DMS114 treated with DMSO at 0.1 percent for 48 hours (cell line): ENCODE measurements around the gene CXCL10.
"Not testable (repeated sequence)": the region's sequence is repeated elsewhere in the genome, so short reads cannot be mapped to it uniquely, and the experiment has no call there.

Experiments used
- DNase-seq: peaks from one replicate; lab custom pipeline; 2025; ENCODE audit not compliant: unreplicated experiment; lab: John Stamatoyannopoulos, UW

CXCL10 gene

DNA sequence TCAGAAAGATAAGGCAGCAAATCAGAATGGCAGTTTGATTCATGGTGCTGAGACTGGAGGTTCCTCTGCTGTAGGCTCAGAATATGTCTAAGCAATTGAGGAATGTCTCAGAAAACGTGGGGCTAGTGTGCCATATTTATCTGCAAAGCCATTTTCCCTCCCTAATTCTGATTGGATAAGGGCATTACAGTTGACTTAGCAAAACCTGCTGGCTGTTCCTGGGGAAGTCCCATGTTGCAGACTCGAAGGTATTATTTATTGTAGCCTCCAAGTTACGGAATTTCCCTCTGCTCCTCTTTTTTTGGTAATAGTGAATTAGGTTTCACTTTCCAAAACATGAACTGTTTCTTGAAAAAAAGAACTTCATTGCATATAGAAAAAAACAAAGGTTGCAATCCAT is at the start of gene CXCL10:
Gene CXCL10, minus strand, starts transcription at position 109 of the 400 bp plus-strand sequence. Its CDS starts 66 bp downstream, at position 43.
- DNase-seq: no peak

DNA sequence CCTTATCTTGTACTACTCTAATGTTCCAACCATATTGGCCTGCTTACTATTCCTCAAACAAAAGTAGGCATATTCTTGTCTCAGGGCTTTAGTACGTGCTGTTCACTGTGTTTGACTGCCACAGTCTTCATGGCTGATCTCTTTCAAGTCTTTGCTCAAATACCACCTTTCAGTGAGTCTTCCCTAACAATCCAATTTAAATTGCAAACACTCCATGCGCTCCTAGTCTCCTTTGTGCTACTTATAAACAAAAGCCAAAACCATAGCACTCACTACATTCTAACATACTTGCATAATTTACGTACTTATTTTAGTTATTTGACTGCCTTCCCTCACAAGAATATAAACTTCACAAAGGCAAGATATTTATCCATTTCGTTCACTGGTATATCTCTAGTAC is 49.5 kb upstream of the CXCL10 start:
- no peak for DNase-seq

DNA sequence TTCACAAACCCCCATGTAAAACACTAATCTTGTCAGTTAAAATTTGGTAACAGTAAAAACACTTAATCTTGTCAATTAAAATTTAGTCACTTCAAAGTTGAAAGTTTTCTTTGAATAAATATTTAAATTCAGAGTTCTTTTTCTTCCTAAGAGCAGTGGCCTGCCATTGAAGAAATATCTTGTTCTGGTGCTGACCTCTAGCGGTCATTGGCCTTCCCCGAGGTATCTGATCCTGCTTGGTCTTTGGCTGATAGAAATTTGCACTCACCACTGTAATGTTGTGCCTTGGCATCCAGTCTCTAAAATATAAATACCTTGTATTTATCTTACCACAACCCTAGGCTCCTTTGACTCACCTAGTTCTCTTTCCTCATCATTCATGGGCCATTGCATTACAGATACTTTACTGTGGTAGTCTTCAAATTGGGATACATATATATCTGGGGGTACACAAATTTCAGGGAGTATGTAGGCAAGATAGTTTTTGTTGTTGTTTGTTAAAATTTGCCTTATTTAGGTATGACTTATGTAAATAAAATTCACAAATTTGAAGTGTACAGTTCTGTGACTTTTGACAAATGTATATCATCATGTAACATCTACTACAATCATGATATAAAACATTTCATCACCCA is 44.5 kb upstream of the CXCL10 start:
- peak; percentile 31 for DNase-seq

DNA sequence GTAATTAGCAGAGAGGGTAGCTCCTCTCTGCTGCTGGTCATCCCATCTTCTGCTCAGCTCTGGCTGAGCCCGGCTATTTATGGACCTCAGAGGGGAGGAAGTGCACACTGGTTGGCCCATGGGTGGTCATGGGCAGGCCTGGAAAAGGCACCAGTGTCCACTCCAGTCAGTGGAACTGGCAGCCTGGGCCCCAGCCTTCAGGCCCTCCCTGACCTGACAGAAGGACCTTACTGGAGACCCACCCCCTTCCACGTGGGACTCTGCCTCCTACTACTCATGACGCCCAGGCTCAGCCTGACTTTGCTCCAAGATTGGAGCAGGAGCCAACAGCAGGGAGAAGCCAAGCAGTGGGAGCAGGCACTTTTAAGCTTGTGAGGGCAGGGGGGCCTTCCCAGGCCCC is 43.2 kb upstream of the CXCL10 start:
- no peak for DNase-seq

DNA sequence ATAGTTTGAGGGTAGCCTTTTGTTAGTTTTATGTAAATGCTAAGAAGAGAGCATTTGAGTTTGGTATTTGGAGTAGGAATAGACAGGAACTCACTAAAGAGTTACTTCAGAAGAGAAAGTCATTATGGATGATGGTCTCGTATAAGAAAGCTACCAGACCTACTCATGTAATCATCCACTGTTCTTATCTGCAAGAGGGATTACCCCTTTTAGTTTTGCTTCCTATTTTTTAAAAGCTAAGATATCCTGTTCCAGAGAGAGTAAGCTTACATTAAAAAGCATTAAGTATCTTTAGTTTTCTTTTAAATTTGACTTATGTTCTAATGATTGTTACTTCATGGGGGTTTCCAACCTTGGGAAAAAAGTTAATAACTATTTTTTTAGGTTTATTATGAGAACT is 38.7 kb upstream of the CXCL10 start:
- DNase-seq: no peak

DNA sequence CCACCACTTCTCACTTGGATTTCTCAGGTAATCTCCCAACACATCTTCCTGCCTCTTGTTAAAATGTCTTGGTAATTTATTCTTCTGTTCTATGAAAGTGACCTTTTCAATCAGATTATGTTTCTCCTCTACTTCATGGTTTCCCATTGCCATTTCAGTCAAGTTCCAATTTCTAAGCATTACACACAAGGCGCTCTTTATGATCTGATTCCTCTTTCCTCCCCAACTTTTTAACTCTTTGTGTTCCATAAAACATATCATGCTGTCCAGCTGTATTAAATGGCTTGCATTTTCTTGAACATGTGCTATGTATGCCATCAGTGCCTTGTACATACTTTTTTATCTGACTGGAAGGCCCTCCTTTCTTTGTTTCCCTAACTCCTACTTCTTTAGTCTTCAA is 38.1 kb upstream of the CXCL10 start:
- DNase-seq: no peak

DNA sequence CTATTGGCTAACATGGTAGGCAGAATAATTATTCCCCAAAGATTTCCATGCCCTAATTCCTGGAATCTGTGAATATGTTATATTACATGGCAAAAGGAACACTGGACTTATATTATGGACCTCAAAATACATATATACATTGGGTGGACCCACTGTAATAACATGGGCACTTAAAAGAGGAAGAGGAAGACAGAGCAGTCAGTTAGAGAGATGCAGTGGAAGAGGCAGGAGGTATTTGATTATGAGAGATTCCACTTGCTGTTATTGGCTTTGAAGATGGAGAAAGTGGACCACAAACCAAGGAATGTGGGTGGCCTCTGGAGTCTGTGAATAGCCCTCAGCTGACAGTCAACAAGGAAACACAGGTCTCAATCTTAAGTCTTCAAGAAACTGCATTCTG is 37.2 kb upstream of the CXCL10 start:
- DNase-seq: no peak

DNA sequence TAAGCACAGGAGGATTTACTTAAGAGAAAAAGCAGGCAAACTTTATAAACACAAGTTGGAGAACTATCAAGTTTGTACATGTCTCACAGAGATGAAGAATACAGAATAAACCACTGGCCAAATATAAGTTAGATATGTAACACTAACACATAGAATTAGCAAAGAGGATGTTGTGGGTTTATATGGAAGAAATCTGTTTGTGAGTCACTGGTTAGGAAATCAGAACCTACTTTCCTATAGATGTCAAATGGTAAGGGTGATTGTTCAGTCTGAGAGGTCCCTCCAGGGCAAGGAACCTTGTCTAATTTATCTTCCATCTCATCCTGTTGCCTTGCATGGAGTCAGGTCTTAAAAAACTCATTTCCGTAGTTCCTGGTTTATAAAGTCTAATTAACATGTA is 36.5 kb upstream of the CXCL10 start:
- DNase-seq: no peak

DNA sequence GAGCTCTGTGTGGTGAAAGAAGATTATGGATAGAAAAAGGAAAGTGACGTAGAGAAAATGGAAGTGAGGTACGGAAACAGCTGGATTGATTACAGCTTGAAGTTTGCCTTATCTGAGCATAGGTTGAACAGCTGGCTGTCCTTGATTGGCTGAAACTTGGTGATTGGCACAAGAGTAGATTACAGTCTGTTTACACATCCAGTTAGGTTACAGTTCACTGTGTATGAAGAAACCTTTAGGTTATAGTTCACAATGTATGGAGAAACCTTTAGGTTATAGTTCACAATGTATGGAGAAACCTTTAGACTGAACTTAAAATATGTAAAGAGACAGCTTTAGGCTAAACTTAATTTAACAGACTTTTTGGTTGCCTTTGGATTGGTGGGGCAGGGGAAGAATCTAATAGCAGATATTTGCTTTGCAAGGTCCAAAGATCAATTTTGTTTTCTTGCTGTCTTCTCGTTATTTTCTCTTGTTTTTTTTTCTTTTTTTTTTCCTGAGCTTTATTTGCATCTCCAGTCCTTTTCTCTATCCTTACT is 35.7 kb upstream of the CXCL10 start:
- no peak for DNase-seq

DNA sequence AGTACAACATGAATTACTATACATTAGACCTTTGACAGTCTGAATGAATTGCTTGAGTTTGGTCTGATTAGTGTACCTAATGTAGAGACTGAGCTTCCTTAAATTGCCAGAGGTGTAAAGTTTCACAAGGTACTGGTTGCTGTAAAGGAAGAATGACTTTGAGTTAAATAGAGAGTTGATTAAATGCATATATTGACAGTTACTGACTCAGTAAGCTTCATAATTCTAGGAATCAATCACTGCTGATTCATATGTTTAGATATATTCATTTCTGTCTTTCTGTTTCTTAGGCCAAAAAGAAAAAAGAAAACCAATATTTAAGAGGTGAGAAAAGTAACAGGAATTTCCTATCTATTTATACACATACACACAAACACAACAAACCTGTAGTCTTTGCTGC is 35.0 kb upstream of the CXCL10 start:
- DNase-seq: no peak

DNA sequence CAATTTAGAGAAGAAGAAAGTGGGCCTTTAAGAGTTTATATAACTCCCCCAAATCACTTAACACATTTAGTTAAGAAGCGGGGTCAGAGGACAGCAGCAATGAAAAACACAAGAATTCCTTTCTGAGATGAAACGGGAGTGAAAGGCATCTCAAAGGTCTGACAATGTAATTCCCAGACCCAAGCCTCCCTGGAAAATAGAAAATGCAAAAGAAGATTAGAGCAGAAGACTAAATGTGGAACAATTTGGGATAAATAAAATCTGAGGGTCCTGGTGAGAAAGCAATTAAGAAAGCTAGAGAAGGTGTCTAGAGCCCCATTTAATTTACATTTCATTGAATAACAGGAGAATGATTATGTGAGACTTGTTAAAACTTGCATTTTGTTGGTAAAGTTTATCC is 32.1 kb upstream of the CXCL10 start:
- DNase-seq: no peak

DNA sequence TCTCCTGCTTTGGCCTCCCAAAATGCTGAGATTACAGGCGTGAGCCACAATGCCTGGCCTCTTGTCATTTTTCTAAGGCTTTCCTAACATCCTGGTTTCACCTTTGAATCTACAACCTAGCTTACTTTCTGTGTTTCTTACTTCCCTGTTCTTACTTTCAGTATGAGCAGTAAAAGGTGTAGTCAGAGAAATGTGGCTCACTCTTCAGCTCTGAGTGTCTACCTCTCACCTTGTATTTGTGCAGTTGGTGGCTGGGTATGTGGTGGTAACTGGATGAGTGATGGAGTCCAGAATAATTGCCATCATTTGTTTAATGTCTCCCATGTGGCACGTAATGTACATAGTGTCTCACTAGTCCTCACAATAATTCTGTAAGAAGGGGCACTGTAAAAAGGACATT is 31.7 kb upstream of the CXCL10 start:
- DNase-seq: no peak

DNA sequence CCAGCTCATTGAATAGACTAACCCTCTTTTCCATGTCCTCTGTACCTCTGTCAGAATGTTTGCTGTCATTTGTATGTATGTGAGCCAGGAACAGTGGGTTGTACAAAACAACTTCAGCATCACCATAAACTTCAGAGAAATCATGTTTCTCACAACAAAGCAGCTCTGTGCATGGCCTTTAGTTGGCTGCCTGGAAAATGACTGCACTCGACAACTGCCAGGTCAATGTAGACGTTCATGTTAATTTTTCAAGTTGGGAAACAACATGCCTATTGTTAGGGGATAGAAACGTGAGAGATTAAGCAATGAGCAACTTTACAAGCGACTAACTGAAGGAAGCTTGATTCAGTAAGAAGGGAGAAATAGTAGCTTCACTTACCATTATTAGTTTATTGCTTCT is 30.4 kb upstream of the CXCL10 start:
- no peak for DNase-seq

DNA sequence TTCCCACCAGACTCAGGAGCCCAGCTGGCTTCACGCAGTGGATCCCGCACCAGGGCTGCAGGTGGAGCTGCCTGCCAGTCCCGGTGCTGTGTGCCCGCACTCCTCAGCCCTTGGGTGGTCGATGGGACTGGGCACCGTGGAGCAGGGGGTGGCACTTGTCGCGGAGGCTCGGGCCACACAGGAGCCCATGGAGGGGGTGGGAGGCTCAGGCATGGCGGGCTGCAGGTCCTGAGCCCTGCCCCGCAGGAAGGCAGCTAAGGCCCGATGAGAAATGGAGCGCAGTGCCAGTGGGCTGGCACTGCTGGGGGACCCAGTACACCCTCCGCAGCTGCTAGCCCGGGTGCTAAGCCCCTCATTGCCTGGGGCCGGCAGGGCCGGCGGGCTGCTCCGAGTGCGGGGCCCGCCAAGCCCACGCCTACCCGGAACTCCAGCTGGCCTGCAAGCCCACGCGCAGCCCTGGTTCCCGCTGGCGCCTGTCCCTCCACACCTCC is 27.3 kb upstream of the CXCL10 start:
- DNase-seq: not testable (repeated sequence)

DNA sequence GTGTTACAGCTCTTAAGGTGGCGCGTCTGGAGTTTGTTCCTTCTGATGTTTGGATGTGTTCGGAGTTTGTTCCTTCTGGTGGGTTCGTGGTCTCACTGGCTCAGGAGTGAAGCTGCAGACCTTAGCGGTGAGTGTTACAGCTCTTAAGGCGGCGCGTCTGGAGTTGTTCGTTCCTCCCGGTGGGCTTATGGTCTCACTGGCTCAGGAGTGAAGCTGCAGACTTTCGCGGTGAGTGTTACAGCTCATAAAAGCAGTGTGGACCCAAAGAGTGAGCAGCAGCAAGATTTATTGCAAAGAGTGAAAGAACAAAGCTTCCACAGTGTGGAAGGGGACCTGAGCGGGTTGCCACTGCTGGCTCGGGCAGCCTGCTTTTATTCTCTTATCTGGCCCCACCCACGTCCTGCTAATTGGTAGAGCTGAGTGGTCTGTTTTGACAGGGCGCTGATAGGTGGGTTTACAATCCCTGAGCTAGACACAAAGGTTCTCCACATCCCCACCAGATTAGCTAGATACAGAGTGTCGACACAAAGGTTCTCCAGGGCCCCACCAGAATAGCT is 26.6 kb upstream of the CXCL10 start:
- not testable (repeated sequence) for DNase-seq

DNA sequence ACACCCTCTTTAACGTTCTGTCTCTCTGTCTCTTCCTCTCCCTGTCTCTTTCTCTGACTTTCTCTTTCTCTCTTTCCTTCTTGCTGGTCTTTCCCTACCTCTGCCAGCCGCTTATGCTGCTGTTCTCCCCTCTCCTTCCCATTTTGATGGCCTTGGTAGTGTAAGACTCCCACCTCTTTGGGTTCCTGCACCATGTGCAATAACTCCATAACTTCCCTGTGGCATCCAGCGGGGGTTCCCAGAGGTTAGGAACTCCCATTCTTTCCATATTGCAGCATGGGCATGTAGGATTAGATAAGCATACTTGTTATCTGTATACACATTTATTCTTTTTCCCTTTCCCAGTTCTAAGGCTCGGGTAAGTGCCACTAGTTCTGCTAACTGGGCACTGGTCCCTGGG is 21.4 kb upstream of the CXCL10 start:
- not testable (repeated sequence) for DNase-seq

DNA sequence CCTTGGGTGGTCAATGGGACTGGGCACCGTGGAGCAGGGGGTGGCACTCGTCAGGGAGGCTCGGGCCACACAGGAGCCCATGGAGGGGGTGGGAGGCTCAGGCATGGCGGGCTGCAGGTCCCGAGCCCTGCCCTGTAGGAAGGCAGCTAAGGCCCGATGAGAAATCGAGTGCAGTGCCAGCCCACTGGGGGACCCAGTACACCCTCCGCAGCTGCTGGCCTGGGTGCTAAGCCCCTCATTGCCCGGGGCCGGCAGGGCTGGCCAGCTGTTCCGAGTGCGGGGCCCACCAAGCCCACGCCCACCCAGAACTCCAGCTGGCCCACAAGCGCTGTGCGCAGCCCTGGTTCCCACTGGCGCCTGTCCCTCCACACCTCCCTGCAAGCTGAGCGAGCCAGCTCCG is 20.0 kb upstream of the CXCL10 start:
- DNase-seq: not testable (repeated sequence)

DNA sequence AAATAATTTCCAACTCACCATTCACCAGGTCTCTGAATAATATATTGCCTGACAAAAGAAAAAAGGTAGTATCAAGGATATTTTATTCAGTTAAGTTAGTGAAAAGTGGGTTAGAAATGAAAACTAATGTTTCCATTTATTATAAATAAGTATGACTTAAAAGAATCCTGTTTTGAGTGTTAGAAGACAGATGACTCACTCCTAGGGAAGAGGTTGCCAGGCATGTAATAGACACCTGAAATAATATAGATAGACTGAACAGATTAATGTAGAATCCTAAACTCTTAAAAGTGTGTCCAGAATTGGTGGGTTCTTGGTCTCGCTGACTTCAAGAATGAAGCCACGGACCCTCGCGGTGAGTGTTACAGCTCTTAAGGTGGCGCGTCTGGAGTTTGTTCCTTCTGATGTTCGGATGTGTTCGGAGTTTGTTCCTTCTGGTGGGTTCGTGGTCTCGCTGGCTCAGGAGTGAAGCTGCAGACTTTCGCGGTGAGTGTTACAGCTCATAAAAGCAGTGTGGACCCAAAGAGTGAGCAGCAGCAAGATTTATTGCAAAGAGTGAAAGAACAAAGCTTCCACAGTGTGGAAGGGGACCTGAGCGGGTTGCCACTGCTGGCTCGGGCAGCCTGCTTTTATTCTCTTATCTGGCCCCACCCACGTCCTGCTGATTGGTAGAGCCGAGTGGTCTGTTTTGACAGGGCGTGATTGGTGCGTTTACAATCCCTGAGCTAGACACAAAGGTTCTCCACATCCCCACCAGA is 19.1 kb upstream of the CXCL10 start:
- DNase-seq: not testable (repeated sequence)

DNA sequence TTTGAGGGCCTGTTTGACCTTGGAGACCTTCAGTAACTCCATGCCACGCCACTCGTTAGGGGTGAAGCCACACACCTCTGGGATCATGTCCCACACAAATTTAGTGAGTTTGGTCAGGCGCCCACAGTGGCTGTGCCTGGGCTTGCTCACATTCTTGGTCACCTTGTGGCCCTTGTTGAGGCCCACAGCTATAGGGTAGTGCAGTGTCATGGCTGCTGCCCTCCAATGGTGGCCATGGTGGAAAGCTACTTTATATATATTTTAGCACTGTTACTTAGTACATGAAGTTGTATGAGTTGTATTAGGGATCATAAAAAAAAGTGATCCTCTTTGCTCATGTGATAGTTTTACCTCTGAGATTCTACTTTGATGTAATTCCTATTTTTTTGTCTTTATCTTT is 13.6 kb upstream of the CXCL10 start:
- no peak for DNase-seq

DNA sequence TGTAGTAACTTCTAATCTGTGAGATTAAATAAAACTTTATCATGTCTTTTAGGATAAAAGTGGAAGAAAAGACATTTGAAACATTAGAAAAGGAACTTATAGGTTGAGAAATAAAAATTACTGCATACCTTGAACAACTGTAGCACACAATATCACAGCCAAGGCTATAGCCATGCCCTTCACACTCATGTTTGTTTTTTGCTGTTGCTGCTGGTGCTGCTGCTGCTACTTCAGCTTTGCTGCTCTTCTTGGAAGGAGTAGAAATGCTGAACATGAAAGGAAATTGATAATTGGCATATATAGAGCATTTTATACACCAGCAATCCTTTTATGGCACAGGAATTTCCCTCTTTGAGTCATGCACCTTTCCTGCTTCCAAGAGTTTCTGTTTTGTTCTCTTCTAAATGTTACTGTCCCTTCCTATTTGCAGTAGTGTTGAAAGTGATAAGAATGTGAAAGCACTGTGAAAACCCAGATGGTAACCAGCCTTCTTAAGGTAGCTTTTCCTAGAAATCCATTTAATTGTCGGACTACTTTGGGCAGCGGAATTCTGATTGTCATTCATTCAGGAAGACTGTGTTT is 12.6 kb upstream of the CXCL10 start, which contains the start of gene CXCL11:
Gene CXCL11, minus strand, starts transcription at position 272 of the 582 bp plus-strand sequence. Its CDS starts 83 bp downstream, at position 189.
- no peak for DNase-seq

DNA sequence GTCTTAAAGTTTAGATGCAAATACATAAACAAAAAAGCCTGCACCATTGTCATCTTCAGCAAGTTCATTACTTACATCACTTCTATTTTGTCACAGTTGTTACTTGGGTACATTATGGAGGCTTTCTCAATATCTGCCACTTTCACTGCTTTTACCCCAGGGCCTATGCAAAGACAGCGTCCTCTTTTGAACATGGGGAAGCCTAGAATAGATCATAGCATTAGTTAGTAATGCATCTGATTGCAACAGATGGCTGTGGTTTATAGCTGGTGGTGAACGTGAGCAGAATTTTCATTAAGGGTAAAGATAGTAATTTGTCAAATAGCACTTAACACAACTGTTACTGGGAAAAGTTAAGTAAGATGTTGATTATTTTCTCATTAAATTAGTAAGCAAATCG is 11.8 kb upstream of the CXCL10 start:
- DNase-seq: no peak

DNA sequence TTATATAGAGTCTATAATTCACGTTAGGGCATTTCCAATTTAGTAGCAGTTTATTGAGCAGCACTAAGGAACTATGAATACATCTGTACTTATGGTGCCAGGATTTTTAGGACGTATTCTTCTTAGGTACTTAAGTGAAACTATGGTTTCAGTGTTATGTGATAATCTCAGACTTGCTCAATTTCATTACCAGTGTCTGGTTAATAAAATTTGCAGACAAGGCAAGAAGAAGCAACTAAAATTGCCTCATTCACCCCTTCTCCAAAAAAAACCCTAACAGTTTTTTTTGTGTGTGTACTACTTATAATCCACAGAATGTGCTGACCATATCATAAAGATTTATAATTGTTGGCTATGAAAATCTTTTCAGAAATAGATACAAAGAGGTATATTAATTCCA is 6.0 kb upstream of the CXCL10 start:
- DNase-seq: no peak
